ENCODE results near the gene HES5.

The HES5 gene

DNA sequence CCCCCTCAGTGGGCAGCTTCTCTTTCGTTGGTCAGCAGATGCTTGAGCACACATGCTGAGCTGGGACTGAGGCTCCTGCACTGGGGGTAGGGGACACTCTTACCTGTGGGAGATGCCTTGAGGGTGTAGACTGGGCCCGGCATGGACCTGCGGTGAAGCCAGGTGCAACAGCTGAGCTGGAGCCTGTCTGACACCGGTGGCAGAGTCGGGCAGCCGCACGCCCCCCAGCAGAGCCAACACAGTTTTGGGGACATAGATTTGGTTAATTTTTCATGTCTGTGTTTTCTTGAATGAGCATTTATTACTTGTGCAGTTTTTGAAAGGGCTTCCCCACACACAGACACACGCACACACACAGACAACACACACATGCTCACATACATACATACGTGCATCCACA lies 5.9 kb upstream of the HES5 start:
- H3K4me1 ChIP-seq (ENCODE audit: control insufficient read depth in 1 of 2, insufficient read depth in 1 of 2, low read depth in 1 of 2, low read length in 1 of 2), result no peaks in the 10 kb centered on the region
- TF ChIP-seq CTCF (IDR thresholded peaks at IDR 0.05), result no peak
- no peak overlapping the region for H3K27ac ChIP-seq
- no peaks in the 10 kb centered on the region for H3K9me3 ChIP-seq
- no peaks in the 10 kb centered on the region for H3K36me3 ChIP-seq
- peaks cover 99% of the 10 kb centered on the region for H3K27me3 ChIP-seq
- H3K4me3 ChIP-seq (ENCODE audit: low read depth in 1 of 2, low read length in 1 of 2), result no peak overlapping the region

GRCh38 chr1:2535455-2535854 lies 5.4 kb upstream of the HES5 start:
- no peaks in the 10 kb centered on the region for H3K36me3 ChIP-seq
- no peaks in the 10 kb centered on the region for H3K9me3 ChIP-seq
- no peak for TF ChIP-seq CTCF (IDR thresholded peaks at IDR 0.05)
- H3K4me1 ChIP-seq (ENCODE audit: control insufficient read depth in 1 of 2, insufficient read depth in 1 of 2, low read depth in 1 of 2, low read length in 1 of 2), result peaks cover 0 to under 1% of the 10 kb centered on the region in 2 experiments
- H3K27ac ChIP-seq, result no peak overlapping the region
- H3K4me3 ChIP-seq (ENCODE audit: low read depth in 1 of 2, low read length in 1 of 2), result no peak overlapping the region
- peaks cover 99% of the 10 kb centered on the region for H3K27me3 ChIP-seq

DNA sequence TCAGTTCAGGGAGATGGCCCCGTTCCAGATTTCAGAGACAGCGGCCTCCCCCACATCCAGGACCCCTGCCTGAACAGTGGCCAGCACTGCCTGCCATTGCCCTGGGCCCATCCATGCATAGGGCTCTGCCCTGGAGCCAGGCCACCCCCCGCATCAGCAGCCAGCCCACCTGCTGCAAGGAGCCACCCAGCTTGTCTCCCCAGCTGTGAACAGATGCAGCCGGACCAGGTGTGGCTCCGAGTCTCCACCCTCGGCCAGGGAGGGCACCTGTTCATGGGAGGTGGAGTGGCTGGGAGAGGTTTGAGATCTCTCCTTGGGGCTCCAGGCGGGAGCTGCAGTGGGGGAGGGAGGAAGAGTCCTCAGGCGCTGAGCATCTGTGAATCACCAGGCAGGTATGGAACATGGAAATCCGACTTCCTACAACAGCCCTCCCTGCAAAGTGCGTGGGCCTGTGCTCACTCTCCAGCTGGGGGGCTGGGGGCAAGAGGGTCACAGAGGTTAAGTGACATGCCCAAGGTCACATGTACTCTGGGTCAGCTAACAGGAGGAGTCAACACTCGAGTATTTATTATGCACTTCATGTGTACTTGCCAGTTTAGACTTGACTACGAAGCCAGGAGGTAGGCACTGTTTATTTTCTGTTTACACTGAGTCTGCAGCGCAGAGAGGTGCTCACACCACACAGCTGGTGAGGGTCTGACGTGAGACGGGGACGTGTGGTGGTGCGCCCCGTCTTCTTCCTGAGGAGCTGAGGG lies 4.8 kb upstream of the HES5 start:
- Histone ChIP-seq H3K36me3 (no peaks in the 10 kb centered on the region), H3K4me3 (ENCODE audit: low read depth in 1 of 2, low read length in 1 of 2) (no peak overlapping the region), H3K9me3 (no peaks in the 10 kb centered on the region), H3K4me1 (ENCODE audit: control insufficient read depth in 1 of 2, insufficient read depth in 1 of 2, low read depth in 1 of 2, low read length in 1 of 2) (peaks cover 0 to 7% of the 10 kb centered on the region in 2 experiments), H3K27me3 (peaks cover 99% of the 10 kb centered on the region), H3K27ac (no peak overlapping the region)
- TF ChIP-seq CTCF (IDR thresholded peaks at IDR 0.05), result no peak

- Histone ChIP-seq H3K9me3 (no peaks in the 10 kb centered on the region), H3K4me3 (ENCODE audit: low read depth in 1 of 2, low read length in 1 of 2) (no peak overlapping the region), H3K27me3 (peaks cover 99% of the 10 kb centered on the region), H3K36me3 (no peaks in the 10 kb centered on the region), H3K27ac (no peak overlapping the region), H3K4me1 (ENCODE audit: control insufficient read depth in 1 of 2, insufficient read depth in 1 of 2, low read depth in 1 of 2, low read length in 1 of 2) (peaks cover 0 to 10% of the 10 kb centered on the region in 2 experiments)
- TF ChIP-seq CTCF (IDR thresholded peaks at IDR 0.05), result no peak
These were observed 4.2 kb upstream of the HES5 start for GRCh38 chr1:2534315-2534686.

- Histone ChIP-seq H3K27me3 (peaks cover 99% of the 10 kb centered on the region), H3K36me3 (no peaks in the 10 kb centered on the region), H3K4me3 (ENCODE audit: low read depth in 1 of 2, low read length in 1 of 2) (no peak overlapping the region), H3K27ac (no peak overlapping the region), H3K4me1 (ENCODE audit: control insufficient read depth in 1 of 2, insufficient read depth in 1 of 2, low read depth in 1 of 2, low read length in 1 of 2) (peaks cover 0 to 10% of the 10 kb centered on the region in 2 experiments), H3K9me3 (no peaks in the 10 kb centered on the region)
- no peak for TF ChIP-seq CTCF (IDR thresholded peaks at IDR 0.05)
These were observed 3.3 kb upstream of the HES5 start for GRCh38 chr1:2533365-2533764.

All from neutrophil (primary cell).